HL-60/S4 (cell line): ENCODE data around the gene LIF.
"Not testable (repeated sequence)": the region's sequence is repeated elsewhere in the genome, so short reads cannot be mapped to it uniquely, and the experiment has no call there.

Experiments
- in situ Hi-C: fragments of 300-500 bp; cut with MboI; formaldehyde crosslinking; loops from 2 replicates; pipeline ENCODE4 v1.14.3; 2022; ENCODE audit warnings: low sequenced_read_pairs

The LIF gene

DNA sequence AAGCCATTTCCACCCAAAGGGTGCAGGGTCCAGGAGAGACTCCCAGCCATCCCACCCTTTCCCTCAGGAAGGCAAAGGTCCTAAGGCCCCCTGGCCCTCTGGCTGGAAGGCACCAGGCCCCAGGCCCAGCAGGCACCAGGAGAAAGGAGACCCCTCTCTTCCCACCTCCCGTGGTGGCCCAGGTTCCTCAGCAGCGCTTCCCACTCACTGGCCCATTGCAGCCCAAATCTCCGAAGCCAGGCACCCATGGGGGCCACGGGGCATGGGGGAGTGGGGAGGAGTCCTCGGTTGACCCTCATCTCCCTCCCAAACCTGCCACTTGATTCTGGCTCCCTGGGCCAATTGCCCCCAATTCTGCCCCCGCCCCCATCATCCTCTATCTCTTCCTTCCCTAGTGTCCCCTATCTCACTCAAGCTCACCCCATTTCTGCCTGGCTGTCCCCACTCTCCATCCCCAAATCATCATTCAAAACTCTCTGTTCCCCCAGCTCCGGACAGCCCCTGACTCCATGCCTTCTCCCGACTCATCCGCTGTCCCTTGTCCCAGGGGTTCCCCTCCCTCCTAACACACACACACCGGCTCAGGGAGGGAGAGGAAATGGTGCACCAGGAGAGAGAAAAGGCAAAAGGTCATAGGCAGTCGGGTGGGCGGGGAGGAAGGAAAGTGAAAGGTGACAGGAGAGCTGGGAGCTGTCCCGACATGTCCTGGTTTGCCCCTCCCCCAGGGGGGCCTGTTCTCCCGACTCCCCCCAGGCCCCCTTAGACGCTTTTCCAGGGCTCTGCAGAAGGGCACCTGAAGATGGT, 1.2 kb downstream of the LIF start:
- in situ Hi-C loops, result no loop called here

DNA sequence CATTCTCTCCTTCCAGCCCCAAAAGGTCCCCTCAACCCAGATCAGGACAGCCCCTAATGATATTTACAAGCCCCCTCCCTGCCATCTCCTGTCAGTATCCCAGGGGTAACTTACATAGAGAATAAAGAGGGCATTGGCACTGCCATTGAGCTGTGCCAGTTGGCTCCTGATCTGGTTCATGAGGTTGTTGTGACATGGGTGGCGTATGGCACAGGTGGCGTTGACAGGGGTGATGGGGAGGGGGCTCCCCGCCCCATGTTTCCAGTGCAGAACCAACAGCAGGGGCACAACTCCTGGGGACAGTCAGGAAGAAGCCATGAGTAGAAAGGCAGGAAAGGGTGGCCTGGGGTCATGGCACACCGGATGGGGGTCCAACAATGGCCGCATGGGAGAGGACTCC, 1.9 kb downstream of the LIF start:
- in situ Hi-C loops, result no loop called here

DNA sequence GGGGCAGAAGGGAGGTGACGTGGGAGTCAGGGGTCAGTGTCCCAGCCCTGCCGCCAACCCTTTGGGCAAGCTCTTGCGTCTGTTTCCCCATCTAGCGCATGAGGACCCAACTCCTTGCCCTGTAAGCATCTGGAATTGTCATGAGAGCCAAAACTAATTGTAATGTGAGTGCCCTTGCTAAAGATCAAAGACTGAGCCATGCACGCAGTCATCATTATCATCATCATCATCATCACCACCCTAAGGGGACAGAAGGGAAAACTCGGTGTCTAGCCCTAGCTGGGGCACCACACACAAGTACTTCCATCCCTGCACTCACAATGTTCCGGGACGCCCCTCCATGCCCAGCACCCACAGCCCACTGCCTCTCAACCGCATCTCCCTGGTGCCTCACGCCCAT, 2.5 kb downstream of the LIF start:
- in situ Hi-C loops, result no loop called here

DNA sequence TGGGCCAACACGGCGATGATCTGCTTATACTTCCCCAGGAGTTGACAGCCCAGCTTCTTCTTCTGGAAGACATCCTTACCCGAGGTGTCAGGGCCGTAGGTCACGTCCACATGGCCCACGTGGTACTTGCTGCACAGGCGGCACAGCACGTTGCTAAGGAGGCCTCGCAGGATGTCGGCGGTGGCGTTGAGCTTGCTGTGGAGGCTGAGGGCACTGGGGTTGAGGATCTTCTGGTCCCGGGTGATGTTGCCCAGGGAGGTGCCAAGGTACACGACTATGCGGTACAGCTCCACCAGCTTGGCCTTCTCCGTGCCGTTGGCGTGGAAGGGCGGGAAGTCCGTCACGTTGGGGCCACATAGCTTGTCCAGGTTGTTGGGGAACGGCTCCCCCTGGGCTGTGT, 2.9 kb downstream of the LIF start:
- in situ Hi-C loops, result no loop called here

DNA sequence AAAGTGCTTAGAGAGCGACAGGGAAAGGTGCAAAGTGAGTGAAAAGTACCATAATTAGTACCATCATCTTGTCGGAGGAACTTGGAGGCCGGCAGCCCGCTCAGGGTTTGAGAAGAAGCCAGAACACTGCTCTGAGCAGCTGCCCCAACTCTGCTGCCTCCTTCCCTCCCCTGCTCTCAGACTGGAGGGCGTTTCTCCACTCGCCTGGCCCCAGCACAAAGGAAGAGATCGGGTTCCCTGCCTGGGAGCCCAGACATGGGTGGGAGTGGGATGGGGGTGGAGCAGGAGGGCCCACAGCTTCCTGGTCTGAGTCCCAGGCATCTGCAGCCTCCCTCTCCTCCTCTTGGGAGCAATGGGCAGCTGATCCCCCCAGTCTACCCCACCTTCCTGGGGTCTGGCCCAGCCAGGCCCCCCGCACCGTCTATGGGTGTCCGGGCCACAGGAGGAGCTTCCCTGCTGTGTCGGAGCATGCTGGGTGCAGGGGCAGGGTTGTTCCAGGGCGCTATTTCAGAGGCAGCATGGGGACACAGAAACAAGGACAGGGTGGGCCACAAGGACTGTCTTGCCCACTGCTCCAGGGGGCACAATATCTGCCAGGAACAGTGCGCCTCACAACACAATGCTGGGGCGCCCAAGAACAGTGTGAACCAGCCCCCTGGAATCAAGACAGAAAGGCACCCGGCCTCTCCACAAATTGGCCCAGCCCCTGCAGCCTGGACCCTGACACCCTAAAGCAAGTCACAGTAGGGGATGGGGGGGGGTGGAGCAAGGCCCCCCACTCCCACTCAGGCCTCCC, 4.8 kb downstream of the LIF start:
- in situ Hi-C loops, result no loop called here

DNA sequence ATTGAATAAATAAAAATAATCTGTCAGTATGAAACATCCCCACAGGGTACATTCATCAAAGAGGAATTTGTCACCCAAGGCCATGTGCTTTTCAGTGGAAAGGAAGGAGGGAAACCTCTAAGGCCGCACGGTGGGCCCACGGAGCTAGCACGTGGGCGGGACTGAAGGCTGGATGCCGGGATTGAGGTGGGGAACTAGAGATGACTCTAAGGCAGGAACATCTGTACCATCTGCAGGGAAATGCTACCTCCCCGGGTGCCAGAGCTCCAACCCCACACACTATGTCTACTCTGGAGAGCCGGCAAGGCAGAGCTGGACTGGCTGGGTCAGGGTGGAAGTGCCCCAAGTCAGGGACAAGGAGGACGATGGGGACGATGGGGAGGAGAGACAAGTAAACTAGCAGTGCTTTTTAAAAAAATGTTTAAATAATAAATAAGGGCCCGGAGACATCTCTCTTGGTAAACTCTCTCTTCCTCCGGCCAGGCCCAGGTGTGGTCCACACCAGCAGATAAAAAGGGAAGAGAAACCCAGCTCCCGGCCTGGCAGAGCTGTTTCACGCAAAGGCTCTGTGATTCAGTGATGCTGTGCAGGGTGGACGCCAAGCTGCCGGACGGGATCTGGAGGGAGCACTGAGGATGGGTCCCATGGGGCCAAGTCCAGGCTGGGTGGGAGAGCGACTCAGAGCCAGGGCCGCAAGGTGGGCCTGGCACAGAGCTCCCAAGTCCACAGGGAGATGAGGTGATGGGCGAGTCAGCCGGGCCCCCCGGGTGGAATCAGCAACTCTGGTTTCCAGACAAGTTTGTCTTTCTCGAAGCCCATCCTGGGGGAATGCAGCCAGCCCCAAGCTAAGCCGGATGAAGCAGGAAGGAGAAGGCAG, 5.8 kb downstream of the LIF start:
- in situ Hi-C loops, result no loop called here

DNA sequence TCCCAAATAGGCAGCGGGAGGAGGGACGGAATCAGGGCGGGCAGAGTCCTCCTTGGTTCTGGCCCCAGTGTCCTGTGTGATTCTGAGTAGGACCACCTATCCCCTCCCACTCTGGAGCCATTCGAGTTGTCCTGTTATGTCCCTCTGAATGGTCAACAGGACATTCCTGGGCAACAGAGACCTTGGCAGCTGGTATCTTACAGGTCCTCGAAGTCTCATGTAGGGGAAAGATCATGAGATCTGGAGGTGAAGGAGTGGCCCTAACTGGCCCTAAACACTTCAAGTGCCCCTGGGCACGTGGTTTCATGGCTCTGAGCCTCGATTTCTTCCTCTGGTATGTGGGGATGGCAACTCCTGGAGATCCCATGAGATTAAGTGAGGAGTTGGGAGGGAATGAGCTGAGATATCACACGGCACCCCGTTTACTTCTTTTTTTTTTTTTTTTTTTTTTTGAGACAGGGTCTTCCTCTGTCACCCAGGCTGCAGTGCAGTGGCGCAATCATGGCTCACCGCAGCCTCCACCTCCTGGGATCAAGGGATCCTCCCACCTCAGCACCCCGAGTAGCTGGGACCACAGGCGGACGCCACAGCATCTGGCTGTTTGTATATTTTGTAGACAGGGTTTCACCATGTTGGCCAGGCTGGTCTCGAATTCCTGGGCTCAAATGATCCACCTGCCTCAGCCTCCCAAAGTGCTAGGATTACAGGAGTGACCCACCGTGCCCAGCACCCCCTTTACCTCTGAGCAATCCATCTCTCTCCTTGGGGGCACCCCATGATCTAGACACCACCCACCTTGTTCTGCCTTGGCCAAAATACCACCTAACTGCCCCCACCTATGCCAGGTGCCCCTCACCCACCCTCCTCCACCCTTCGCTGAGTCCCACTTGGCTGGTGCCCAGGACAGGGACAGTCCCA, 6.8 kb downstream of the LIF start:
- in situ Hi-C loops, result no loop called here

DNA sequence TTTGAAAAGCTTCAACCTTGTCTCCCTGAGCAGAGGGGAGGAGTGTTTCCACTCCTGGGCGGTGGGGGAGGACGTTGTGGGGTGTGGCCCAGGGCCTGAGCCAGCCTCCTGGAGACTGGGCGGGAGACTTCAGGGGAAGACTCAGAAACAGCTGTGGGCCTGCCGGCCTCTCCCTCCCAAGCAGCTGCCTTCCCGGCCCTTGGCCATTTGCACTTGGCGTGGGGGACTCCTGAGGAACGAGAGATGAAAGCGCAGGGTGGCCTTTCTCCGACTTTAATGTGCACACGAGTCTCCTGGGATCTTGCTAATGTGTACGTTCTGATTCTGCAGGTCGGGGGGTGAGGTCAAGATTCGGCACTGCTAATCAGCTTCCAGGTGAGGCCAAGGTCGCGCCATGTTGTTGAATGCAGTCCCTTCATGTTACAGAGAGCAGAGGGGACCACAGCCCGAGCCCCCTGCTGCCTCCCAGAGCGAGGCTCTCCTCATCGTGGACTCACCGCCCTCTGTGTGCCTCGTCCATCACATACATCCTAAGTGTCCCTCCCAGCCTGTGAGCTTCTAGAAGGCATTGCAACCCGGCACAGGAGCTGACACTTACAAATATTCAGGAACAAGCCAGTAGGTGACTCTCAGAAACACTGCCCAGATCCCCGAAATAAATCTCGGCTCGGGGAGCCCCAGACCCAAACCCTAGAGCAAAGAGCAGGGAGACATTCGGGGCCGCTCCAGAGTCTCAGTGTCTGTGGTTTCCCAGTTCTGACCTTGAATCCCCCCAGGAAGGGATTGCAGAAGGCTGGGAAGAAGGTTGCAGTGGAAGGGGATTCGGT, 7.7 kb downstream of the LIF start:
- in situ Hi-C loops, result no loop called here

DNA sequence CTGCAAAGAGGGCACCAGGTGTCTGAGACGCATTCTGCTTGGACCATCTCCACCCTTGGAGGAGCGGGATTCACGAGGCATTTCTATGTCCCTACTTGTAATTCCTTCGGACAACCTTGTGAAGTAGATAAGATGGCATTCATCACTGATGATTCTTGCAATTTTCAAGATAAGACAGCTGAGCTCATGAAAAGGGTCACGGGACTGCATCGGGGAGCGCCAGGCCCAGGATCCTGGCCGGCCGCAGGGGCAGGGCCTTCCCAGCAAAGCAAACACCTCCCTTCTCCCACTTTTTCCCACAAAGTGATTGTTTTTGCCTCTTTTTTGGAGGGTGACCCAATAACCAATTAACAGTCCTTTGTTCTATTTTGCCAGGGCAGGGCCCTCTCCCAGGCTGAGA, 8.4 kb downstream of the LIF start:
- in situ Hi-C loops, result no loop called here

DNA sequence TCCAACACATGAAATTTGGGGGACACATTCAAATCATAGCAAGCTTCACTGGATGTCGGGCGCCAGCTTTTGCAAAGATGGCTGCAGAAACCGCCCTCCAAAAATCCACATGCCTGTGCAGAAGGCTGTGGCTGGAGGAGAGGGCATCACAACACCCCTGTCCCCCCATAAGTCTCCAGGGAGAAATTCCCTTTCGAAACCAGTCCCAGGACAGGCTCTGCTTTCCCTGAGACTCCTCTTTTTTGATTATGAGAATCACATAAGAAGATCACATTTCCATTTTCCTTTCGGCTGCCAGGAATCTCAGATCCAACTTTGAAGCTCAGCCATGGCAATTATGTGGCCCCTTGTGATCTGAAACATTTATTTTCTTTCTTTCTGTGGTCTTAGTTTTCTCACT, 9.7 kb downstream of the LIF start:
- in situ Hi-C loops, result no loop called here

DNA sequence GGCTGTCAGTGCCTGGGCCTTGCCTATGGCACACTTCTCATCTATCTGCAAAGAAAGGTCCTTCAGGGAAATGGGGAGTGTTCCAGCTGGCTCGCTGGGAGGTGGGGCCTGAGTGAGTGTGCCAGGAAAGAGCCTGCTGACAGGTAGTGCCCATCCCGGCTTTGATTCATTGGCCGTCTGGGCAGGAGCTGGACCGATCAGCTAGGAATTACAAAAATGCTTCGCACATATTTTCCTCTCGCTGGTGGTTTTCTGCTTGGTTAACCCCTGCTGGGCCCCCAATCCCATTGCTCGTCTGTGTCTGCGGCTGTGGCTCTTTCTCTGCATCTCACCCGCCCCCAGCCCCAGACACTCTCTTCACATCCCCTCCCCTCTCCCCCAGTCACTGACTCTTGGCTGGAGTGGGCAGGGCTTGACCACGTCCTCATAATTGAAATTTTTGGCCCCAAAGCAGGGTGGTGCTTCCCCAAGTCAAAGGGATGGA, 10.8 kb downstream of the LIF start:
- in situ Hi-C loops, result no loop called here

DNA sequence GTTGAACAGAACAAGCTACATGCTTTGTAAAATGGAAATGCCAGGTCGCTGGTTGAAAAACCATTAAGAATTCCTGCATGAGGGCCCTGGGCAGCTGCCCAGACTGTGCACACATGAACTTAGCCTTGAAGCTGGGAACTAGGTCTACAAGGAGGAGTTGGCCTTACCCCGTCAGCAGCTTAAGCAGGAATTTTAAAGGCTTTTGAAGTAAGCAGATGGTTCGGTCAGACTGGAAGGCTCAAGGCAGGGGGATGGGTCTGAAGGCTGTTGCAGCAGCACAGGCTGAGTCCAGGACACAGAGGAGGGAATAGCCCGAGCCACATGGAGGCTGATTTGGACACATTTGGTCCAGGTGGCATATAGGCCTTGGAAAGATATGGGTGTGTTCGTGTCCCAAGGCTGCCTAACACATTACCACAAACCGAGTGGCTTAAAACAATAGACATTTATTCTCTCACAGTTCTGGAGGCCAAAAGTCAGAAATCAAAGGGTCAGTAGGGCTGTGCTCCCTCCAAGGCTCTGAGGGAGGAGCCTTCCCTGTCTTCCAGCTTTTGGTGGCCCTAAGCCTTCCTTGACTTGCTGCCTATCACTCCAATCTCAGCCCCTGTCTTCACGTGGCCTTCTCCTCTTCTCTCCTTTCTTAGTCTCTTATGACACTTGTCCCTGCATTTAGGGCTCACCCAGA, 11.6 kb downstream of the LIF start:
- in situ Hi-C loops, result no loop called here

DNA sequence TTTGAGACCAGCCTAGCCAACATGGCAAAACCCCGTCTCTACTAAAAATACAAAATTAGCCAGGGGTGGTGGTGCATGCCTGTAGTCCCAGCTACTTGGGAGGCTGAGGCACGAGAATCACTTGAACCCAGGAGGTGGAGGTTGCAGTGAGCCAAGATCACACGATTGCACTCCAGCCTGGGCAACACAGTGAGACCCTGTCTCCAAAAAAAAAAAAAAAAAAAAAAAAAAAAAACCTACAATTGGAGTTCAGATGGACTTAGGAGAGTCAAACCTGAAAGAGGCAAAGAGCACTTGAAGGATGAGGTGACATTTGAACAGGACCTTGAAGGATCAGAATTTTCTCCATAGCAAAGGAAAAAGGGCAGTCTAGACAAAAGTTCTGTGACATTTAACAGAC, 12.2 kb downstream of the LIF start:
- in situ Hi-C loops, result not testable (repeated sequence)

DNA sequence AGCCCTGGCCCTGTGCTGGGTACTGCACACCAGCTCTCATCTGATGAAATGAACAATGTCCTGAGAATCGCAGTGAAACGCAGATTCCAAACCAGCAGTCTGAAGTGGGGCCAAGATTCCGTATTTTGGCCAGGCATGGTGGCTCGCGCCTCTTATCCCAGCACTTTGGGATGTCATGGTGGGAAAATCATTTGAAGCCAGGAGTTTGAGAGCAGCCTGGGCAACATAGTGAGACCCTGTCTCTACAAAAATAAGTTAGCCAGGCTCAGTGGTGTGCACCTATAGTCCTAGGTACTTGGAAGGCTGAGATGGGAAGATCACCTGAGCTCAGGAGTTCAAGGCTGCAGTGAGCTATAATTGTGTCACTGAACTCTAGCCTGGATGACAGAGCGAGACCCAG, 13.0 kb downstream of the LIF start:
- in situ Hi-C loops, result no loop called here

DNA sequence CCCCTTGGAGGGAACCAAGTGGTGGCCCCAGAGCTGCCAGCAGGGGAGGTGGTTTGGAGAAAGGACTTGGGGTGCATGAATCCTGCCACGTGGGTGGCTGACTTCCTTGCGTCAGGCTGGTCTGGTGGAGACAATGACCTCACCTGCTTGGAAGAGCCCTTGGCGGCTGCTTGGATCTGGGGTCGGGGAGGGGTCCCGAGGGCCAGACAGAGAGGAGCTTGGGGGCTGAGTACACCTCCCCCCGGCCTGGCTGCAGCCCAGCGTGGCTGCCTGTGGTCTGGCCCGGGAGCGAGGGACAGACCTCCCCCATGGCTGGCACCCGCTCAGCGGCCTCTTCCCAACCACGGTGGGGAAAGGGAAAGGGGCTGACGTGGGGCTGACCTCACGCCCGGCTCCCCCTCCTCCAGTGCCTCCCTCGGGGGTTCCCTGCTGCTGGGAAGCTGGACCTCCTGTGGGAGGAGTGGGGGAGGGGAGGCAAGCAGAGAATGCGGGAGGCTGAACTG, 13.8 kb downstream of the LIF start:
- in situ Hi-C loops, result no loop called here

DNA sequence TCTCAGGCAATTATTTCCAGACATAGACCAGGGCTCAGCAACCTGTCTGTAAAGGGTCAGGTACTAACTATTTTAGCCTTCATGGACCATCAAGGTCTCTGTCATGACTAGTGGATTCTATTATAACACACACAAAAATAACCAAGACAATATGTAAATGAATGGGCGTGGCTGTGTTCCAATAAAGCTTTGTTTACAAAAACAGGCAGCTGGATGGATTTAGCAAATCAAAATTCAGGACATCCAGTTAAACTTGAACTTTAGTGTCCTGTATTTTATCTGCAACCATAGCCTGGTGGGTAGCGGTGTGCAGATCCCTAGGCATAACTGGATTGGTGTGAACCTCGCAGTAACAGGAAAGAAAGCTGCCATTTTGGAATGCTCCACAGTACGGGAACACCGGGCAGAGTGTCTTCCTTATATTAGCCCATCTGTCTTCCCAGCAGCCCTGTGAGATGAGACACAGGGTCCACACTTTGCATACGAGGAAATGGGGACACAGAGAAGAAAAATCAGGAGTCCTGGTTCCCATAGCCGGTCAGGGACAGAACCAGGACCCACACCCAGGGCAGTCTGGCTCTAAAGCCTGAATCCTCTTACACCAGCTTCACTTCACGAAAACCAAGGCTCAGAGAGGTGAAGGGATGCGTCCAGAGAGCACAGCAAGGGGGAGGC, 15.6 kb downstream of the LIF start:
- in situ Hi-C loops, result no loop called here

DNA sequence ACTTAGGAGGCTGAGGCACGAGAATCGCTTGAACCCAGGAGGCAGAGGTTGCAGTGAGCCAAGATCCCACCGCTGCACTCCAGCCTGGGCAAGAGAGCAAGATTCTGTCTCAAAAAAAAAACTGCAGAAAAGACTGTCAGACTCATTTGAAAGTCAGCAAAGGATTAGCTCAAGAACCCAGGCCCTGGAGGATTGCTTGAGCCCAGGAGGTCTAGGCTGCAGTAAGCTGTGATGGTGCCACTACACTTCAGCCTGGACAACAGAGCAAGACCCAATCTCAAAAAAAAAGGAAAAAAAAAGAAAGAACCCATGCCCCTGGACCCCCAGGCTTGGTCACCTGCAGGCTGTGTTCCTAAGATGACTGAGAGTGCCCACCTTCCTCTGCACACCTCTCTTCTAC, 16.2 kb downstream of the LIF start:
- in situ Hi-C loops, result no loop called here
